NB4 (cell line): ENCODE measurements around the gene PNPLA4.
A peak's percentile ranks its signal among the peaks of the same experiment; 100 is the strongest.

Source experiments
- CTCF ChIP-seq: IDR thresholded peaks from one replicate; pipeline ENCODE4 v1.5.1; 2012; ENCODE audit warnings: low read depth, low read length
- MYC ChIP-seq: IDR thresholded peaks from 2 replicates; pipeline ENCODE4 v1.6.1; 2011; ENCODE audit warnings: low read depth, low read length
- POLR2A ChIP-seq: IDR thresholded peaks from 2 replicates; pipeline ENCODE4 v1.6.1; 2011; ENCODE audit warnings: mild to moderate bottlenecking; ENCODE audit not compliant: insufficient read length; ENCODE audit errors: extremely low read depth

DNA sequence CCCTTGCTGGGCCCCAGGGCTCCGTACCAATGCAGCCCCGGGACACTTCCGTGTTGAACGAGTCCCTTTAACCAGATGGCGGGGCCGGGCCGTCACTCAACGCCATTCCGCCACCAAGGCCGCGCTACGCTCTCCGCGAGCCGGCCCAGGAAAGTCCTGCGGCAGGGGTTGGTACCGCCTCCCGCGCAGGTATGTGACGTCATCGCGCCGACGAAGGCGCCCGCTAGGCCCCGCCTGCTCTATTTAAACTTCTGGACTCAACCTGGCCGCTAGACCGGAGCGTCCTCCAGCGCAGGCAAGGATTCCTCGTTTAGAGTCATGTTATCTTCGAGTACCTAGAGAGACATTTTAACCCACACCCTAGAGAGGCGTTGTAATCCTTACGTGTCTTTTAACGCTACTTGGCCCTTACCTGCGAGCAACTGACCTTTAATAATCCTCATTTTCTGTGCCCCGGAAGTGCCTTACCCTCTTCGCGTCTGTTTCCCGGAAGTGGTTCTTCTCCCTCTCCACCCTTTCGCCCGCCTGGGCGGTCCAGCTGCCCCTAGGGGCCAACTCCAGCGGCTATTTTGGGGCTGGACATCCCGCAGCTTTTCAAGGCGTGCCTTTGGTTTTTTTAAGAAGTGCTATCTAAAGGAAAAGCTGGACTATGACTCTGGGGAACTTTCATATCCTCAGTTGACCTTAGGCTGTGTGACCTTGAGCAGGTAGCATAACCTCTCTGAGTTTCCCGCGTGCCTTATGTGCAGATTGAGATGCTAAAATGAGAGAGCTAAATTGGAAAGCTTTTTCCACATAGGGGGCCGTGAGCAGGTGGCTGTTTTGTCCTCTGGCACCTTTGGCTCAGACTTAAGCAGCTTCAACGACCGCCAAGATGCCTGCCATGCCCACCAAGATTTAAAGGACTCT lies at the start of gene PNPLA4:
- TF ChIP-seq POLR2A (peak; percentile 64), CTCF (no peak), MYC (no peak)
